H1 (cell line): ENCODE data around the gene CASKIN2. TPM values are rescaled to one million over a fixed set of nuclear protein-coding genes. Genes with fewer than 3 reads are reported as not detected.

Source experiments
- CTCF ChIA-PET: fragments of 300-600 bp; sonication (Branson Sonifier 250); formaldehyde crosslinking; loops from one replicate; lab custom pipeline; 2021; ENCODE audit not compliant: partially characterized antibody; lab: Charles Lee
- POLR2A ChIA-PET: fragments of 300-600 bp; sonication (Branson Sonifier 250); formaldehyde crosslinking; loops from one replicate; lab custom pipeline; 2021; ENCODE audit warnings: inconsistent platforms; ENCODE audit not compliant: partially characterized antibody; lab: Charles Lee
- DNase-seq, 2 experiments: peaks; one replicate each; pipeline versions ENCODE4 v3.0.0 to v3.0.0-alpha.2; 2010 to 2022; ENCODE audit warnings: low spot score in 2 of 2, low read depth in 1 of 2, mixed read lengths in 1 of 2
- FAIRE-seq: peaks from 2 replicates; lab custom pipeline; 2011; peaks lifted over from hg19 to GRCh38; lab: Jason Lieb, UNC
- H2AFZ ChIP-seq: 2 replicates; pipeline ENCODE4 v1.8.1; 2012; ENCODE audit warnings: low read length, inconsistent platforms
- H2AK5ac ChIP-seq: 2 replicates; pipeline ENCODE4 v1.6.1; 2013; ENCODE audit warnings: low read depth, low read length
- H2BK120ac ChIP-seq: replicated peaks from 2 replicates; pipeline ENCODE3; 2013; ENCODE audit warnings: low read depth, low read length, inconsistent platforms
- H2BK12ac ChIP-seq: 2 replicates; pipeline ENCODE4 v1.6.1; 2013; ENCODE audit warnings: low read depth, low read length
- H2BK15ac ChIP-seq: 2 replicates; pipeline ENCODE4 v1.6.1; 2013; ENCODE audit warnings: low read length
- H2BK20ac ChIP-seq: 2 replicates; pipeline ENCODE4 v1.6.1; 2013; ENCODE audit warnings: low read length
- H2BK5ac ChIP-seq: 2 replicates; pipeline ENCODE4 v1.6.1; 2013; ENCODE audit warnings: low read depth, low read length
- H3K14ac ChIP-seq: 2 replicates; pipeline ENCODE4 v1.6.1; 2013; ENCODE audit warnings: inconsistent platforms; ENCODE audit not compliant: insufficient read length
- H3K18ac ChIP-seq: 2 replicates; pipeline ENCODE4 v1.6.1; 2013; ENCODE audit warnings: low read length; ENCODE audit errors: extremely low read depth
- H3K23ac ChIP-seq: 2 replicates; pipeline ENCODE4 v1.6.1; 2013; ENCODE audit warnings: inconsistent platforms; ENCODE audit not compliant: insufficient read length
- H3K23me2 ChIP-seq: 2 replicates; pipeline ENCODE4 v1.6.1; 2013; ENCODE audit warnings: low read depth, low read length
- H3K27ac ChIP-seq: 2 replicates; pipeline ENCODE4 v1.6.1; 2011; ENCODE audit warnings: low read depth, low read length, inconsistent platforms
- H3K27me3 ChIP-seq, 4 experiments: replicated peaks in 1 of 4; 1 replicate in 1 of 4; 2 replicates in 3 of 4; pipeline versions ENCODE4 v1.6.1 to v1.8.1; 2011 to 2013; ENCODE audit warnings: low read length in 3 of 4, mild to moderate bottlenecking in 3 of 4, inconsistent platforms in 2 of 4, mixed read lengths in 2 of 4, moderate library complexity in 1 of 4; ENCODE audit not compliant: control insufficient read depth in 3 of 4, insufficient read depth in 3 of 4; ENCODE audit errors: extremely low read depth in 1 of 4
- H3K36me3 ChIP-seq, 4 experiments: 2 replicates each; pipeline versions ENCODE4 v1.6.1 to v1.8.1; 2011 to 2013; ENCODE audit warnings: mild to moderate bottlenecking in 4 of 4, low read length in 3 of 4, moderate library complexity in 2 of 4, control low read depth in 1 of 4, inconsistent platforms in 1 of 4; ENCODE audit not compliant: insufficient read depth in 4 of 4, control insufficient read depth in 2 of 4
- H3K4ac ChIP-seq: replicated peaks from 2 replicates; pipeline ENCODE3; 2013; ENCODE audit warnings: low read length, low read depth, mixed read lengths, inconsistent platforms; ENCODE audit not compliant: insufficient read length
- H3K4me1 ChIP-seq, 4 experiments: replicated peaks in 1 of 4; 1 replicate in 1 of 4; 2 replicates in 3 of 4; pipeline versions ENCODE4 v1.6.1 to v1.8.1; 2011 to 2013; ENCODE audit warnings: low read length in 3 of 4, inconsistent platforms in 2 of 4, mixed read lengths in 1 of 4; ENCODE audit not compliant: insufficient read depth in 4 of 4, control insufficient read depth in 3 of 4
- H3K4me2 ChIP-seq, 2 experiments: 2 replicates each; pipeline versions ENCODE4 v1.6.1 to v1.8.1; 2011 to 2013; ENCODE audit warnings: low read depth in 2 of 2, low read length in 2 of 2, control low read depth in 1 of 2, inconsistent platforms in 1 of 2, mild to moderate bottlenecking in 1 of 2; ENCODE audit not compliant: insufficient read depth in 1 of 2
- H3K4me3 ChIP-seq, 4 experiments: fragments of 200-600, 300-600 bp in 1 of 4; sonication (generic), shearing (Covaris generic), sonication (Bioruptor Twin) in 1 of 4; 2 replicates each; pipeline versions ENCODE4 v1.5.1 to v1.8.1; 2011 to 2016; ENCODE audit warnings: low read length in 4 of 4, low read depth in 3 of 4, control low read depth in 2 of 4, inconsistent platforms in 2 of 4, mild to moderate bottlenecking in 2 of 4, mixed read lengths in 1 of 4, moderate library complexity in 1 of 4; ENCODE audit not compliant: insufficient read depth in 2 of 4; ENCODE audit errors: extremely low read depth in 1 of 4
- H3K56ac ChIP-seq: replicated peaks from 2 replicates; pipeline ENCODE3; 2013; ENCODE audit warnings: low read depth, mild to moderate bottlenecking, mixed read lengths, low read length, inconsistent platforms; ENCODE audit not compliant: insufficient read length
- H3K79me1 ChIP-seq: 2 replicates; pipeline ENCODE4 v1.6.1; 2013; ENCODE audit warnings: low read depth, low read length, control low read depth
- H3K79me2 ChIP-seq, 2 experiments: 2 replicates each; pipeline versions ENCODE4 v1.6.1 to v1.8.1; 2012 to 2013; ENCODE audit warnings: low read length in 2 of 2, mild to moderate bottlenecking in 2 of 2, inconsistent platforms in 1 of 2; ENCODE audit not compliant: insufficient read depth in 2 of 2, control insufficient read depth in 1 of 2
- H3K9ac ChIP-seq, 4 experiments: replicated peaks in 1 of 4; 1 replicate in 1 of 4; 2 replicates in 3 of 4; pipeline versions ENCODE4 v1.6.1 to v1.8.1; 2011 to 2013; ENCODE audit warnings: low read depth in 3 of 4, low read length in 3 of 4, control low read depth in 2 of 4, mild to moderate bottlenecking in 2 of 4, moderate library complexity in 2 of 4, inconsistent platforms in 1 of 4; ENCODE audit errors: extremely low read depth in 1 of 4
- H3K9me3 ChIP-seq, 2 experiments: 2 replicates each; pipeline versions ENCODE4 v1.6.1 to v1.8.1; 2012 to 2013; ENCODE audit warnings: mild to moderate bottlenecking in 2 of 2, moderate library complexity in 2 of 2, control low read depth in 1 of 2, inconsistent platforms in 1 of 2, low read depth in 1 of 2, low read length in 1 of 2, mixed read lengths in 1 of 2; ENCODE audit not compliant: insufficient read depth in 2 of 2
- H4K20me1 ChIP-seq, 2 experiments: replicated peaks in 1 of 2; 2 replicates each; pipeline versions ENCODE3 to v1.8.1; 2011 to 2013; ENCODE audit warnings: inconsistent platforms in 2 of 2, low read length in 2 of 2, mild to moderate bottlenecking in 1 of 2; ENCODE audit not compliant: insufficient read depth in 2 of 2, control insufficient read depth in 1 of 2
- H4K5ac ChIP-seq: 2 replicates; pipeline ENCODE4 v1.6.1; 2013; ENCODE audit warnings: low read length, low read depth, mixed read lengths, inconsistent platforms; ENCODE audit not compliant: insufficient read length
- H4K8ac ChIP-seq: 2 replicates; pipeline ENCODE4 v1.8.0; 2013; ENCODE audit warnings: mild to moderate bottlenecking, moderate library complexity, low read length, inconsistent platforms; ENCODE audit not compliant: insufficient read depth; ENCODE audit errors: extremely low read depth
- H4K91ac ChIP-seq: replicated peaks from 2 replicates; pipeline ENCODE3; 2013; ENCODE audit warnings: low read length, mixed read lengths, inconsistent platforms; ENCODE audit not compliant: insufficient read length
- EGR1 ChIP-seq: IDR thresholded peaks from 2 replicates; pipeline ENCODE4 v1.6.1; 2011; ENCODE audit warnings: low read depth, low read length, borderline replicate concordance
- EP300 ChIP-seq, 2 experiments: IDR thresholded peaks; 1 replicate in 1 of 2; 2 replicates in 1 of 2; pipeline ENCODE4 v1.6.1; 2011 to 2012; ENCODE audit warnings: low read depth in 2 of 2, low read length in 2 of 2, mild to moderate bottlenecking in 2 of 2, borderline replicate concordance in 1 of 2, inconsistent platforms in 1 of 2, moderate library complexity in 1 of 2
- GTF2F1 ChIP-seq: IDR thresholded peaks from 2 replicates; pipeline ENCODE4 v1.6.1; 2012; ENCODE audit warnings: low read depth, low read length, improper control_type of control experiment, borderline replicate concordance
- KDM1A ChIP-seq: fragments of 200-600, 300-600 bp; sonication (generic); IDR thresholded peaks from 2 replicates; pipeline ENCODE4 v1.7.1; 2016; ENCODE audit warnings: mild to moderate bottlenecking, low read length, borderline replicate concordance
- NRF1 ChIP-seq: IDR thresholded peaks from 2 replicates; pipeline ENCODE4 v1.6.1; 2011; ENCODE audit warnings: mild to moderate bottlenecking, low read depth, low read length, improper control_type of control experiment
- POLR2A ChIP-seq, 2 experiments: IDR thresholded peaks; 1 replicate in 1 of 2; 2 replicates in 1 of 2; pipeline ENCODE4 v1.6.1; 2011; ENCODE audit warnings: low read depth in 2 of 2, low read length in 2 of 2, mild to moderate bottlenecking in 2 of 2; ENCODE audit errors: control extremely low read depth in 1 of 2
- POLR2AphosphoS5 ChIP-seq: IDR thresholded peaks from 2 replicates; pipeline ENCODE4 v1.6.1; 2011; ENCODE audit warnings: low read depth, low read length
- RAD21 ChIP-seq, 2 experiments: IDR thresholded peaks in 1 of 2; conservative IDR thresholded peaks in 1 of 2; 2 replicates each; pipeline ENCODE4 v1.6.1; 2011; ENCODE audit warnings: low read depth in 2 of 2, low read length in 2 of 2, improper control_type of control experiment in 1 of 2, inconsistent platforms in 1 of 2, mild to moderate bottlenecking in 1 of 2, moderate library complexity in 1 of 2
- RNF2 ChIP-seq: fragments of 200-900, 300-1000 bp; sonication (generic); IDR thresholded peaks from 2 replicates; pipeline ENCODE4 v1.7.1; 2016; ENCODE audit warnings: borderline replicate concordance, low read depth, mild to moderate bottlenecking, antibody characterized with exemption, low read length; ENCODE audit not compliant: poor library complexity, severe bottlenecking; ENCODE audit errors: missing control alignments
- TAF1 ChIP-seq: IDR thresholded peaks from 2 replicates; pipeline ENCODE4 v1.6.1; 2011; ENCODE audit warnings: mild to moderate bottlenecking, low read depth, low read length
- WGBS, 2 experiments: shearing (Covaris generic) in 1 of 2; methylation state at CpG; one replicate each; pipeline versions ENCODE4 v1.1.6 to v1.1.7; 2013 to 2015; ENCODE audit warnings: low lambda C conversion rate in 2 of 2, mixed read lengths in 2 of 2, inconsistent platforms in 1 of 2, low coverage in 1 of 2, missing lambda C conversion rate in 1 of 2; ENCODE audit not compliant: insufficient replicate concordance in 2 of 2, insufficient coverage in 1 of 2, insufficient read length in 1 of 2; ENCODE audit errors: extremely low coverage in 1 of 2, missing lambda C conversion rate in 1 of 2; 5-methylcytosine and 5-hydroxymethylcytosine counted together
- polyA plus RNA-seq, 7 experiments: library from polyadenylated mRNA; depleted of rRNA in 3 of 7; stranded (reverse) in 5 of 7; unstranded in 2 of 7; fragments of >200 nt in 5 of 7; fragments of 200-250 nt in 2 of 7; gene quantifications; 1 replicate in 5 of 7; 2 replicates in 1 of 7; 4 replicates in 1 of 7; pipeline versions ENCODE4 v1.2.1 to v1.2.3, GENCODE V29; 2011 to 2013; ENCODE audit warnings: missing spikeins in 2 of 7, mixed read lengths in 2 of 7
- total RNA-seq: library from RNA; stranded (reverse); fragmentation: NEBNext Ultra II Directional; extraction: Animal tissue kit (Norgen Biotek cat#: 25700); gene quantifications from 2 replicates; pipeline ENCODE4 v1.2.1, GENCODE V29; 2021
- TF ChIP-seq, protein P1 (sequence below): IDR thresholded peaks from 2 replicates; pipeline ENCODE4 v1.6.1; 2012; ENCODE audit warnings: inconsistent platforms
- TF ChIP-seq, protein P2 (sequence below): IDR thresholded peaks from 2 replicates; pipeline ENCODE4 v1.6.1; 2011; ENCODE audit warnings: low read depth, mild to moderate bottlenecking, low read length; ENCODE audit not compliant: insufficient read depth

The CASKIN2 gene
- total and polyA plus RNA-seq, 2 of the 8 experiments (the other 6 are each of a cell fraction or from before 2014, with no cell fraction given) = 6.7 to 32.3 TPM

DNA sequence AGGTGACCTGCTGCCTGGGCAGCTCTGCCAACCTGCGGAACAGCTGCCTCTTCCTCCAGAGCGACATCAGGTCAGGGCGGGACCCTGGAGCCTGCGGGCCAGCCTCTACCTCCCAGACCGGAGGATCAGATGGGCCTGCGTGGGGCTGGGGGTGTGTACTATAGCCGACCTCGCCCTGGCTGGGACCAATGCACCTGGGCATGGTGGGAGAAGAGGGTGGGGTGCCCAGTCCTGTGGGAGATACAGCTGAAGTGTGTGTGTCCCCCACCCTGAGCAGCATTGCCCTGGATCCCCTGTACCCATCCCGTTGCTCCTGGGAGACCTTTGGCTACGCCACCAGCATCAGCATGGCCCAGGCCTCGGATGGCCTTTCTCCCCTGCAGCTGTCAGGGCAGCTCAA is 19.3 kb downstream of the CASKIN2 start:
- H3K9ac ChIP-seq = no peak overlapping the region
- CTCF ChIA-PET = interaction anchor here (1.2 to 7.3 kb wide), 3 partner anchors 10 to 254 kb away, joined by 3 to 39 read pairs (median 4); no protein-coding TSS in a partner anchor
- no peak overlapping the region for H3K56ac ChIP-seq
- POLR2A ChIA-PET = interaction anchor here (1.2 to 1.6 kb wide), 3 partner anchors 9 to 39 kb away, joined by 3 to 5 read pairs (median 5); partner anchors contain the start of gene TMEM94
- H3K4me3 ChIP-seq = no peak overlapping the region
- H3K27ac ChIP-seq = no peak overlapping the region
- H3K79me1 ChIP-seq = no peaks in the 10 kb centered on the region
- 75% methylated on average over 9 of the region's 11 CpGs; no CpG with 5 or more reads in 1 of the 2 experiments for WGBS, 2 experiments
- H2BK120ac ChIP-seq = no peak overlapping the region
- no peak overlapping the region for H2BK5ac ChIP-seq
- no peak overlapping the region for H2BK15ac ChIP-seq
- peaks cover 3 to 11% (median 9%) of the 10 kb centered on the region in 4 experiments; a peak in 5 of 8 replicates for H3K36me3 ChIP-seq
- no peak overlapping the region for H3K4ac ChIP-seq
- no peak overlapping the region for H4K8ac ChIP-seq
- H4K5ac ChIP-seq = no peak overlapping the region
- H2AK5ac ChIP-seq = no peak overlapping the region
- H3K4me1 ChIP-seq = no peaks in the 10 kb centered on the region; a peak in 1 of 7 replicates
- no peaks in the 10 kb centered on the region for H3K27me3 ChIP-seq
- H3K23me2 ChIP-seq = no peaks in the 10 kb centered on the region
- DNase-seq (no peak), FAIRE-seq (no peak)
- no peak overlapping the region for H3K4me2 ChIP-seq
- H3K79me2 ChIP-seq = no peaks in the 10 kb centered on the region
- no peak overlapping the region for H3K23ac ChIP-seq
- no peak overlapping the region for H3K18ac ChIP-seq
- H2BK20ac ChIP-seq = no peak overlapping the region
- H4K20me1 ChIP-seq = peaks cover 0 to 10% of the 10 kb centered on the region in 2 experiments
- H2BK12ac ChIP-seq = no peak overlapping the region
- no peak overlapping the region for H2AFZ ChIP-seq
- H3K14ac ChIP-seq = no peak overlapping the region
- H3K9me3 ChIP-seq = no peaks in the 10 kb centered on the region
- H4K91ac ChIP-seq = no peak overlapping the region
- no peak for TF ChIP-seq NRF1
- TF ChIP-seq, protein P1, sequence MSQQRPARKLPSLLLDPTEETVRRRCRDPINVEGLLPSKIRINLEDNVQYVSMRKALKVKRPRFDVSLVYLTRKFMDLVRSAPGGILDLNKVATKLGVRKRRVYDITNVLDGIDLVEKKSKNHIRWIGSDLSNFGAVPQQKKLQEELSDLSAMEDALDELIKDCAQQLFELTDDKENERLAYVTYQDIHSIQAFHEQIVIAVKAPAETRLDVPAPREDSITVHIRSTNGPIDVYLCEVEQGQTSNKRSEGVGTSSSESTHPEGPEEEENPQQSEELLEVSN = no peak
- no peak for TF ChIP-seq TAF1
- TF ChIP-seq RNF2 = no peak
- no peak for TF ChIP-seq POLR2AphosphoS5
- TF ChIP-seq GTF2F1 = no peak
- no peak for TF ChIP-seq EP300 (IDR thresholded peaks at IDR 0.05; ENCODE audit: borderline replicate concordance in 1 of 2, low read depth in 2 of 2, low read length in 2 of 2)
- no peak for TF ChIP-seq KDM1A
- TF ChIP-seq EGR1 = no peak
- no peak for TF ChIP-seq RAD21 (IDR thresholded peaks at IDR 0.05 in 1 of 2, conservative IDR thresholded peaks at IDR 0.05 in 1 of 2; ENCODE audit: low read depth in 2 of 2, low read length in 2 of 2)
- no peak for TF ChIP-seq POLR2A (IDR thresholded peaks at IDR 0.05; ENCODE audit: control extremely low read depth in 1 of 2, low read depth in 2 of 2, low read length in 2 of 2)
- TF ChIP-seq, protein P2, sequence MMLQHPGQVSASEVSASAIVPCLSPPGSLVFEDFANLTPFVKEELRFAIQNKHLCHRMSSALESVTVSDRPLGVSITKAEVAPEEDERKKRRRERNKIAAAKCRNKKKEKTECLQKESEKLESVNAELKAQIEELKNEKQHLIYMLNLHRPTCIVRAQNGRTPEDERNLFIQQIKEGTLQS = no peak
